Measurements from ENCODE around the gene TACSTD2.

TACSTD2 gene

GRCh38 chr1:58580186-58580585, 3.1 kb upstream of the TACSTD2 start:
- TF ChIP-seq CTCF (IDR thresholded peaks at IDR 0.05; ENCODE audit: extremely low read depth, missing control alignments), result no peak
- no peak for DNase-seq (ENCODE audit: low spot score)

GRCh38 chr1:58577654-58578030, 590 bp upstream of the TACSTD2 start:
- no peak for DNase-seq (ENCODE audit: low spot score)
- no peak for TF ChIP-seq CTCF (IDR thresholded peaks at IDR 0.05; ENCODE audit: extremely low read depth, missing control alignments)

- DNase-seq (ENCODE audit: low spot score), result no peak
- no peak for TF ChIP-seq CTCF (IDR thresholded peaks at IDR 0.05; ENCODE audit: extremely low read depth, missing control alignments)
Measured at GRCh38 chr1:58576325-58576726, 726 bp downstream of the TACSTD2 start.

- DNase-seq (ENCODE audit: low spot score), result no peak
- no peak for TF ChIP-seq CTCF (IDR thresholded peaks at IDR 0.05; ENCODE audit: extremely low read depth, missing control alignments)
Measured at GRCh38 chr1:58575551-58576324, 1.3 kb downstream of the TACSTD2 start.

- DNase-seq (ENCODE audit: low spot score), result no peak
- TF ChIP-seq CTCF (IDR thresholded peaks at IDR 0.05; ENCODE audit: extremely low read depth, missing control alignments), result no peak
Measured at GRCh38 chr1:58574816-58575215, 2.2 kb downstream of the TACSTD2 start.

- TF ChIP-seq CTCF (IDR thresholded peaks at IDR 0.05; ENCODE audit: extremely low read depth, missing control alignments), result no peak
- peak; percentile 84 for DNase-seq (ENCODE audit: low spot score)
Measured at GRCh38 chr1:58573705-58574591, 3.1 kb downstream of the TACSTD2 start.

GRCh38 chr1:58573138-58573537, 3.9 kb downstream of the TACSTD2 start:
- DNase-seq (ENCODE audit: low spot score), result no peak
- TF ChIP-seq CTCF (IDR thresholded peaks at IDR 0.05; ENCODE audit: extremely low read depth, missing control alignments), result no peak
